GM10248 (cell line): Measurements from ENCODE around the gene AUTS2.

Experiments used
- CTCF ChIA-PET: fragments of 300-600 bp; sonication (Branson Sonifier 250); formaldehyde crosslinking; extraction: SDS; loops from one replicate; lab custom pipeline; 2021; ENCODE audit warnings: antibody characterized with exemption; lab: Yijun Ruan, JAX
- POLR2A ChIA-PET: fragments of 350-650 bp; sonication (Branson Sonifier 250); formaldehyde crosslinking; extraction: SDS; loops from one replicate; lab custom pipeline; 2020; ENCODE audit warnings: antibody characterized with exemption; lab: Yijun Ruan, JAX
- DNase-seq: peaks from one replicate; pipeline ENCODE4 v3.0.0; 2012; ENCODE audit errors: extremely low spot score
- TF ChIP-seq, protein P1 (sequence below): IDR thresholded peaks from 2 replicates; pipeline ENCODE4 v1.5.1; 2012; ENCODE audit warnings: mild to moderate bottlenecking, low read depth; ENCODE audit errors: extremely low read depth, missing control alignments, control extremely low read depth

AUTS2 gene

DNA sequence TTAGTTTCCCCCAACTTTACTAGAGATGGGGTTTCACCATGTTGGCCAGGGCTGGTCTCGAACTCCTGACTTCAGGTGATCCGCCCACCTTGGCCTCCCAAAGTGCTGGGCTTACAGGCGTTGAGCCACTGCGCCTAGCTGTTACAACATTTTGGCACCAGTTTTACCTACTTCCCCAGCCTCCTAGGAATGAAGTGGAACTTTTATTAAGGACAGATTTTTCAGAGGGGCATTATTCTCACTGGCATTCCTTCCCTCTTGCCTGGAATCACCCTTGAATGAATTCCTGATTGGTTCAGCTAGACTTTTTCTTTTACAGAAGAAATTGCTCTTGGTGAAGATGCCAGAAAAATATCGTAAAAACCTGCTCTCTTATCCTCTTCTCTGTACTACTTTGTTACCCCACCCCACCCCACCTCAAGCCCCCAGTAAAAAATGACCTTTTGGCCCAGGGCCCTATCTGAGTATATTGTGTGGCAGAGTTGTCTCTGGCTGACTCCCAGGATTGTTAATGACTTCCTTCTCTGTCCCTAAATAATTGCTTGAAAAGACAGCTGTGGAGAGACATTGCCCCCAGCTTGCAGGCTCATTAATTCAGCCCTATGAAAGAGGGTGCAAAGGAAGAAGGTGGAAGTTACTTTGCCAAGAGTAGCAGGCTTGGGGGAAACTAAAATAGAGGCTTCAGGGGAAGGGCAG is 189.6 kb downstream of the AUTS2 start:
- DNase-seq: no peak
- TF ChIP-seq, protein P1, sequence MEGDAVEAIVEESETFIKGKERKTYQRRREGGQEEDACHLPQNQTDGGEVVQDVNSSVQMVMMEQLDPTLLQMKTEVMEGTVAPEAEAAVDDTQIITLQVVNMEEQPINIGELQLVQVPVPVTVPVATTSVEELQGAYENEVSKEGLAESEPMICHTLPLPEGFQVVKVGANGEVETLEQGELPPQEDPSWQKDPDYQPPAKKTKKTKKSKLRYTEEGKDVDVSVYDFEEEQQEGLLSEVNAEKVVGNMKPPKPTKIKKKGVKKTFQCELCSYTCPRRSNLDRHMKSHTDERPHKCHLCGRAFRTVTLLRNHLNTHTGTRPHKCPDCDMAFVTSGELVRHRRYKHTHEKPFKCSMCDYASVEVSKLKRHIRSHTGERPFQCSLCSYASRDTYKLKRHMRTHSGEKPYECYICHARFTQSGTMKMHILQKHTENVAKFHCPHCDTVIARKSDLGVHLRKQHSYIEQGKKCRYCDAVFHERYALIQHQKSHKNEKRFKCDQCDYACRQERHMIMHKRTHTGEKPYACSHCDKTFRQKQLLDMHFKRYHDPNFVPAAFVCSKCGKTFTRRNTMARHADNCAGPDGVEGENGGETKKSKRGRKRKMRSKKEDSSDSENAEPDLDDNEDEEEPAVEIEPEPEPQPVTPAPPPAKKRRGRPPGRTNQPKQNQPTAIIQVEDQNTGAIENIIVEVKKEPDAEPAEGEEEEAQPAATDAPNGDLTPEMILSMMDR: no peak
- CTCF ChIA-PET: interaction anchor here (1.3 kb wide), 1 partner anchor 20 kb away, joined by 3 read pairs; no protein-coding TSS in a partner anchor
- POLR2A ChIA-PET: interaction anchor here (0.7 kb wide), 1 partner anchor 51 kb away, joined by 5 read pairs; no protein-coding TSS in a partner anchor

GRCh38 chr7:69789563-69789962 is 191.3 kb downstream of the AUTS2 start:
- POLR2A ChIA-PET: no interaction called here
- TF ChIP-seq, protein P1: no peak
- DNase-seq: no peak
- CTCF ChIA-PET: interaction anchor here (1.4 to 1.5 kb wide), 2 partner anchors 10 to 17 kb away, joined by 3 to 6 read pairs; no protein-coding TSS in a partner anchor

DNA sequence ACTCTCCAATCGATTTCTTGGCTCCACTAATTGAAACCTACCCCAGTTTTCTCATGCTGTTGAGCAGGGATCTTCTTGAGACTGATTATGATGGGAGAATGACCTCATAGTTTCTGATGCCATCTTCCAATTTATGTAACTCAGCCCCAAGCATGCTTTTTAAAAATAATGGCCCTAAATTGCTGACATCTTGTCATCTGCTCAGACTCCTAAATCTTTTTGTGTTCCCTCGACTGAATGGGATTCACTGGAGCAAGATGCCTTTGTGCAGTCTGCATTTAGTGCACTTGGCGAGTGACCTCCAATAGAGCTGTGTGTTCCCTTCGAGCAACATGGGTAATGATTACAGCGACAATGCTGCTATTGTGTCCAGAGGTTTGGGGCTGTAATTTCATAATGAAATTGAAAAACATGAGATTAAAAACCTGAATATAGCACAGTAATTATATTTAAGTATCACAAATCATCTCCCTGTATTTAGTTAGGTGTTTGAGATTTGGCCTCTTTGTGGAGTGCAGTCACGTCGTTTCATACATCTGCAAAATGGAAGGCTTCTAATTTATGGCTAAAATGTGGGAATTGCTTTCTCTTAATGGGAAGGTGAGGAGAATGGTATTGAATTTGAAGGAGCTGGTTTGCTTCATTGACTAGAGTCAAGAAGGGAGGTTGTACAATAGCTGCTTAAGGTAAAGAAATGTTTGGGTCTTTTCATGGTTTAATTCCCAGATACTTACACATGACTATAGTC is 192.9 kb downstream of the AUTS2 start:
- no peak for DNase-seq
- CTCF ChIA-PET: interaction anchor here (1.3 kb wide), 1 partner anchor 10 kb away, joined by 3 read pairs; no protein-coding TSS in a partner anchor
- POLR2A ChIA-PET: no interaction called here
- TF ChIP-seq, protein P1: no peak

GRCh38 chr7:69791739-69792138 is 193.5 kb downstream of the AUTS2 start:
- TF ChIP-seq, protein P1: no peak
- CTCF ChIA-PET: interaction anchor here (1.3 kb wide), 1 partner anchor 10 kb away, joined by 3 read pairs; no protein-coding TSS in a partner anchor
- POLR2A ChIA-PET: no interaction called here
- no peak for DNase-seq

- POLR2A ChIA-PET: no interaction called here
Measured at GRCh38 chr7:69795932-69796331, 197.7 kb downstream of the AUTS2 start.

GRCh38 chr7:69796416-69796815 is 198.1 kb downstream of the AUTS2 start:
- ChIA-PET CTCF (interaction anchor here (1.3 kb wide), 2 partner anchors 30 to 136 kb away, joined by 3 to 4 read pairs; no protein-coding TSS in a partner anchor), POLR2A (no interaction called here)
- TF ChIP-seq, protein P1: no peak
- no peak for DNase-seq

More at GRCh38 chr7:69795932-69796331, 197.7 kb downstream of the AUTS2 start:
- no peak for DNase-seq
- CTCF ChIA-PET: interaction anchor here (1.3 kb wide), 2 partner anchors 18 to 136 kb away, joined by 3 read pairs; no protein-coding TSS in a partner anchor
- TF ChIP-seq, protein P1: no peak
